HS-27A (cell line): ENCODE data around the gene ATP10B.

ENCODE experiments used
- DNase-seq: peaks from one replicate; pipeline ENCODE4 v3.0.0-alpha.2; 2012; ENCODE audit warnings: low read depth, missing footprints

ATP10B gene

GRCh38 chr5:160548949-160549645 is 302.9 kb downstream of the ATP10B start:
- no peak for DNase-seq

GRCh38 chr5:160547872-160548271 is 304.1 kb downstream of the ATP10B start:
- no peak for DNase-seq

DNA sequence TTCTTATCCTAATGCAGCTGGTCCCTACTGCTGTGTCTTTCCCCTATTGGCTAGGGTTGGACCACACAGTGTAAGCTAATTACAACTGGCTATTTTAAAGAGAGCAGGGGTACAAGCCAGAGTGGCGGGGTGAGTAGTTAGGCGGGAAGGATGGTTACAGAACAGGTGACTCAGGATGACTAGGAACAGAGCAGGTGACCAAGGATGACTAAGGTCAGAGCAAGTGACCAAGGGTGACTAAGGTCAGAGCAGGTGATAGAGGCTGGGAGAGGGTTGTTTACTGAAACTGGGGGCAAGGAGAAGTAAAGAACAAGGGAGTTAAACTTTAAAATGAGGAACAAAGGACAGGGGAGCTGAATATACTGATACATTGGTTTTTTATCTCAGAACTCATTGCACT is 304.9 kb downstream of the ATP10B start:
- DNase-seq = no peak

GRCh38 chr5:160545832-160546231 is 306.2 kb downstream of the ATP10B start:
- DNase-seq = no peak

- no peak for DNase-seq
These were observed 308.6 kb downstream of the ATP10B start for GRCh38 chr5:160543395-160543794.

DNA sequence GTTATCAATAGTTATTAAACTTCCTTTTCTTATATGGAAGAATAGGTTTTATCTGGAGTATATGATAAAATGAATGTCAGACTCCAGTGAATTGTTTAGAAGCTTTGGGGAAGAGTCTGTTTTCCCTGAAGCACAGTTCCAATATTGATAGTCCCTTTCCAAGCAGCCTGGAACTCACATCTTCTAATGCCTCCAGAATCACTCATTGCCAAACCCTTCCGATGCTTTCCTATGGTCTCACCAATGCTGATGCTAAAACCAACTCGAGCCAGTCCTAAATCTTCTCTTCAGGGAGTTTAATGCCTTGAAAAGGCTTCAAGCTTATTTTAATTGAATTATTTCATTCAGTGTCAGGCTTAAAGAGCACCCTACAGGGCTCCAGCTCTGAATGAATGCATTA is 309.2 kb downstream of the ATP10B start:
- DNase-seq = no peak

GRCh38 chr5:160542281-160542680 is 309.7 kb downstream of the ATP10B start:
- no peak for DNase-seq

DNA sequence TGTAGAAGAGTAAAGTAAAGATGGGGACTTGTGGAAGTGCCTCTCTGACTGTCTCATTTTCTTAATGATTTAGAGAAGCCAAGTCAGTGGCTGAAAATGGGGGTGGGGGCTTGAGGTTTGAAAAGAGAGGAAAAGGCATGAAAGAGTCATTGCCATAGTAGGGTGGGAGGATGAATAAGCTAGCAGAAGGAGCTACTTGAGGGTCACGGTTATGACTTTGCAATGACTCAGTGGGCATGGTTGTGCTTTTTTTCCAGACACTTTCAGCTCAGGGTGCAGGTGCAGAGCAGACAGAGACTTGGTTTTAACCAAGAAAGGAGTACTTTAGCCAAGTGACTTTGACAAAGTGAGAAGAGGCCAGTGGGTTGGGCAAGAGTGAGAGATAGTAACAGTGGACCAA is 312.6 kb downstream of the ATP10B start:
- DNase-seq = no peak

- DNase-seq = no peak
These were observed 314.1 kb downstream of the ATP10B start for GRCh38 chr5:160537940-160538339.

GRCh38 chr5:160537116-160537515 is 314.9 kb downstream of the ATP10B start:
- no peak for DNase-seq

- no peak for DNase-seq
These were observed 317.1 kb downstream of the ATP10B start for GRCh38 chr5:160534914-160535313.

GRCh38 chr5:160534125-160534524 is 317.9 kb downstream of the ATP10B start:
- DNase-seq = no peak

- no peak for DNase-seq
These were observed 326.3 kb downstream of the ATP10B start for GRCh38 chr5:160525471-160526261.

GRCh38 chr5:160524827-160525226 is 327.2 kb downstream of the ATP10B start:
- DNase-seq = no peak

DNA sequence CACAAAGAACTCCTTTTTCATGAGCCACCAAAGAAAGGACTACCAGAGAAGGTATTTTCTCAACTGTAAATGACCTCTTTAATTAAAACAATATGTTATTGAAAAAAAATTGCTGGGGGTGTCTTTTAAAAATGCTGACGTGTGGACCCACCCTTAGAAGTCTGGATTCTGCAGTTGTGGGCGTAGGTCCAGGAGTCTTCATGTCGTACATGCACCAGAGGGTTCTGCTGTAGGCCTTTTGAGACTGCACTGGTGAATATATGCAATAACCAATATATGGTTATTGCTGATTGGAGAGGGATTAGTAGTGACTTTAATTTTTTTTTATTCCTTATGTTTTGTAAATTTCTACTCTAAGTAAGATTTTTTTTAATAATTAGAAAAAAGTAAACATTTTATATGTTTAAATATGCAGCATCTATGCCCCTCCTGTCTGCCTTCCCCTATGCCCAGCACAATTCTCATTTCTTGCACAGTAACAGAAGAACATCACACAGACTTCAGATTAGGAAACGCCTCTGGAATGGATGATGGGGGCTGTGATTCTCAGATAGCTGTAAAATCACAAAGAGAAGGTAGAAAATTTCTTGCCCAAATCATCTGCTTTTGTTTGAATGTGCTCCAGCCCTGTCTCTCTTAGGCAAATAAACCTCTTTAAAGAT is 328.4 kb downstream of the ATP10B start:
- DNase-seq = no peak

- DNase-seq = no peak
These were observed 330.7 kb downstream of the ATP10B start for GRCh38 chr5:160521392-160521663.

DNA sequence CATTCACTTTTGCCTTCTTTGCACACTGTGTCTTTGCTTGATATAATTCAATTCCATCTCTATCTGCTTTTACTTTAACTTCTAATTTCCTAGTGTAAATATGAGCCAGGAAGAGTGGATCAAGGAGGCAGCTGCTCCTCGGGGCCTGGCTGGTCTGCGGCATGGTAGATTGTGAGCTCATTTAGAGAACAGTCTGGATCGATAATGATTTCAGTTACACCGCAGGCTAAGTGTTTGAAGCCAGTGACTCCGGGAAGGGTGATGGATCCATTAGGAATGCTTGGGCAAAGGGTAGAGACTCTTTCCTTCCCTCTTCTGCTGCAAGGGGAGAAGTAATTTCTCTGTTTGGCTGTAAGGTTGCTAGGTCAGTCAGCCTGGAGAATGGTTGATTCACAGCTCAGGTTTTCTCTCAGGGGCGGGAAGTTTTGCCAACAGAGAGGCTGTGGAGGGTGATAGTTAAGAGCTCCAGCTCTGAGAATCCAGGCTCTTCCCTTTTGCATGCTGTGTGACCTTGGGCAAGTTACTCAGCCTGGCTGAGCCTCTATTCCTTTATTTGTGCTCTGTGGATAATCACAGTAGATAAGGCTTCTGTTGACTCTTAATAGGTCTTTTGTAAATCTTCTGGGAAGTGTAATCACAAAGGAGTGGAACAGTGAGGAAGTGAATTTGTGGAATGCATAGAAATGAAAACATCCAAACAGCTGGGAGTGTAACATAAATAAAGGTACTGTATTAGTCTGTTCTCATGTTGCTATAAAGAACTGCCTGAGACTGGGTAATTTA is 331.2 kb downstream of the ATP10B start:
- no peak for DNase-seq

DNA sequence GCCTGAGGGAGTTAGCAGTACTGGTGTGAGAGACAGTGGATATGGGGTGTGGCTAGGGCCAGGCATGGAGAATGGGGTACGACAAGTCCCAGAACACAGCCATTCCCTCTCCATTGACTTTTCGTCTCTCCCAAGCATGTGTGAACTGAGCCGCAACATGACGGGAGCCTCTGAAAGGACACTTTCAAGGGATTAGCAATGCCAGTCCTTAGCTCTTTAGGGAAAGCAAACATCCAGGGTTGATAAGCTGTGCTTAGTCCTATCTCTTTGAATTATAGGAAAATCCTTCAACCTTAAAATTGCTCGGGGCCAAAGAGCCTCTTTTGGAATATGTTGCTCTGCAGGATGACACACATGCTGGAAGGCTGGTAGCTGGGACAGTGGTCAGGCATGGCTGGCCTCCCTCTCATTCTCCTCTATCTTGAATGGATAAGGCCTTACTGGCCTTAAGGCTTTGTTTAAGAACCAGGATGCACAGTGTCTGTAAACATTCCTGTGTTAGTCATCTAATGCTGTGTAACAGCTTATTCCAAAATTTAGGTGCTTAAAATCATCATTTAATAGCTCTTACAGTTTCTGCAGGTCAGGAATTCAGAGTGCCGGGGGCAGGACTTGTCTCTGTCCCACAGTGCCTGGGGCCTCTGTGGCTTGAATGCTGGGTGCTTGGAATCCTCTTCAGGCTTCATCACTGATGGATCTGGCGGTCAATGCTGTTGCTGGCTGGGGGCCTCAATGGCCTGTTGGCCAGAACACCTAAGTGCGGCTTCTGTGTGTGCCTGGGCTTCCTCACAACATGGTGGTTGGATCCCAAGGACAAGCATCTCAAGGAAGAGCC is 335.1 kb downstream of the ATP10B start:
- DNase-seq = no peak

DNA sequence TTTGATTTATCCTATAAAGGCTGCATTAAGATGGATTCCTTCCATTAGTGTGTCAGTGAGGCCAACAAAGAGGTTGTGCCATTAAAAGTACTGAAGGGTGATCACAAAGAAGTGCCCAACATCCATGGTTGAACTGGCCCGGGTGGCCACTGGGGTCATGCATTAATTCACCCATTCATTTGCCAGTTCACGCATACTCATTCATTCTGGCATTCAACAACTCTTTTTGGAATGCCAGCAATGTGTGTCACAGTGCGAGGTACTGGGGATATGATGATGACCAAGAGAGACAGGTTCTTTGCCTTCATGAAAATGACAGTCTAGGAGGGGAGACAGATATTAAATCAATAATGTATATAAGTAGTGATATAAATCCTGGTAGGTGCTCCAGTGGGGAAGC is 337.1 kb downstream of the ATP10B start:
- DNase-seq = no peak

- DNase-seq = no peak
These were observed 337.8 kb downstream of the ATP10B start for GRCh38 chr5:160514191-160514590.

DNA sequence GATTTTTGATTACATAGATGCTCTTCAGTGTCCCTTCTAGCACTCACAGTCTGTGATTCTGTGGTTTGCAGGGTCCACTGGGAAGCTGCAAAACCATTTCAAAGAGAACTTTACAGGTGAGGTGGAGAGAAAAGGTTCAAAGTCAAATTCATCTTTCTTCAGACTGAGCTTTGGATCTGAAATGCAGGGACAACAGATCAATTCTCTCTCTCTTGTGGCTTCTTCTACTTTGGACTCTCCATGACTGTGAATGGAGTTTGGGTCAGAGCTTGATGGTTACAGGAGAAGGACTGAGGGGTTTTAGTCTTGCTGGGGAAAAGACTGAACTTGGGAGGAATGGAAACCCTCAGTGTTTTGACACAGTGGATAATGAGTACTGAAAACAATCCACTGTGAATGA is 338.5 kb downstream of the ATP10B start:
- no peak for DNase-seq
